Panc1 (cell line): ENCODE measurements around the gene TRO. TPM values are rescaled to one million over a fixed set of nuclear protein-coding genes. Genes with fewer than 3 reads are reported as not detected.

Experiments
- ATAC-seq: fragments of 200-7000 bp; cut with Tn5 transposase; 2 replicates; pipeline ENCODE4 v1.9.1; 2020; ENCODE audit warnings: mild to moderate bottlenecking, moderate library complexity
- BruUV-seq: library from RNA; stranded (reverse); fragments of 400-500 nt; replicated peaks from 2 replicates; lab custom pipeline; 2021; lab: Mats Ljungman, UMichigan
- CTCF ChIA-PET: fragments of 300-600 bp; sonication (Branson Sonifier 250); formaldehyde crosslinking; loops from one replicate; lab custom pipeline; 2022; ENCODE audit warnings: antibody characterized with exemption; lab: Charles Lee
- POLR2A ChIA-PET: fragments of 300-600 bp; sonication (Branson Sonifier 250); formaldehyde crosslinking; loops from one replicate; lab custom pipeline; 2022; ENCODE audit warnings: antibody characterized with exemption; lab: Charles Lee
- DNase-seq: peaks from one replicate; pipeline ENCODE4 v3.0.0-alpha.2; 2010; ENCODE audit warnings: low read depth, low spot score
- H3K27ac ChIP-seq: 2 replicates; pipeline ENCODE4 v1.5.1; 2011; ENCODE audit warnings: mild to moderate bottlenecking, low read length, inconsistent platforms
- H3K27me3 ChIP-seq: fragments of 200-500 bp; sonication (Bioruptor generic); 2 replicates; pipeline ENCODE4 v1.6.0; 2014; ENCODE audit warnings: low read length, inconsistent platforms; ENCODE audit not compliant: control insufficient read depth, insufficient read depth
- H3K36me3 ChIP-seq: fragments of 200-500 bp; sonication (Bioruptor generic); 2 replicates; pipeline ENCODE4 v1.5.1; 2014; ENCODE audit warnings: inconsistent platforms, mild to moderate bottlenecking, low read length, moderate library complexity; ENCODE audit not compliant: control insufficient read depth, insufficient read depth
- H3K4me1 ChIP-seq: 2 replicates; pipeline ENCODE4 v1.5.1; 2011; ENCODE audit warnings: inconsistent platforms, mild to moderate bottlenecking, low read length, moderate library complexity; ENCODE audit not compliant: control insufficient read depth, insufficient read depth
- H3K4me3 ChIP-seq, 2 experiments: 2 replicates each; pipeline ENCODE4 v1.5.1; 2011 to 2012; ENCODE audit warnings: low read depth in 2 of 2, low read length in 2 of 2, mild to moderate bottlenecking in 2 of 2, inconsistent platforms in 1 of 2, moderate library complexity in 1 of 2
- H3K9me3 ChIP-seq: fragments of 200-500 bp; sonication (Bioruptor generic); 2 replicates; pipeline ENCODE4 v1.5.1; 2014; ENCODE audit warnings: low read depth, mild to moderate bottlenecking, inconsistent platforms, low read length, moderate library complexity; ENCODE audit not compliant: control insufficient read depth, insufficient read depth
- POLR2AphosphoS5 ChIP-seq: IDR thresholded peaks from 2 replicates; pipeline ENCODE4 v1.6.1; 2012; ENCODE audit warnings: mild to moderate bottlenecking, low read depth, low read length, moderate library complexity
- REST ChIP-seq, 2 experiments: IDR thresholded peaks; 2 replicates each; pipeline ENCODE4 v1.6.1; 2011 to 2012; ENCODE audit warnings: low read depth in 2 of 2, control low read depth in 1 of 2, low read length in 1 of 2, mild to moderate bottlenecking in 1 of 2, moderate library complexity in 1 of 2; ENCODE audit not compliant: insufficient read depth in 1 of 2
- SIN3A ChIP-seq: IDR thresholded peaks from 2 replicates; pipeline ENCODE4 v1.6.1; 2012; ENCODE audit warnings: low read depth, mild to moderate bottlenecking, low read length, moderate library complexity, borderline replicate concordance; ENCODE audit not compliant: insufficient read depth
- TCF7L2 ChIP-seq: IDR thresholded peaks from 2 replicates; pipeline ENCODE4 v1.6.1; 2011; ENCODE audit warnings: mild to moderate bottlenecking, low read depth, low read length, inconsistent platforms
- in situ Hi-C: cut with HindIII; loops from 2 replicates; pipeline ENCODE4 v1.10.0; 2016; ENCODE audit warnings: low sequenced_read_pairs, low pct_unique_long_range_greater_than_20kb
- intact Hi-C: fragments of 100-400 bp; cut with micrococcal nuclease; formaldehyde crosslinking; loops from one replicate; pipeline ENCODE4 v1.10.0; 2022; ENCODE audit not compliant: unreplicated experiment
- total RNA-seq: library from RNA; stranded (reverse); gene quantifications from one replicate; pipeline ENCODE4 v1.2.1, GENCODE V29; 2021; ENCODE audit not compliant: unreplicated experiment
- TF ChIP-seq, protein P1 (sequence below): fragments of 450-650 bp; IDR thresholded peaks from 2 replicates; pipeline ENCODE4 v1.5.1; 2017; ENCODE audit warnings: mild to moderate bottlenecking

TRO gene
- total RNA-seq, 1 experiment from 2014 or later, result 2.4 TPM

DNA sequence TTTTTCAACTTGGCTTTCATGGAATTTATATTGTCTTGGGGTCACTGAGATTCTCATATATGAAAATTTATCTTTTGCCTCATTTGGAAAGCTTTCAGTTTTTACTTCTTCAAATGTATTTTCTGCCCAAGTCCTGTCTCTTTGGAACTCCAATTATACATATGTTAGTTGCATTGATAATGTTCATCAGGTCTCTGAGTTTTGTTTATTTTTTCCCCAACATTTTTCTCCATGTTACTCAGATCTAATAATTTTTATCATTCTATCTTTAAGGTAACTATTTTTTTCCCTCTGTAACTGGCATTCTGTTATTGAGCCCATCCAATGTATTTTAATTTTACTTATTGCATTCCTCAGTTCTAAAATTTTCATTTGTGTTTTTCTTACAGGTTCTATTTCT, 10.7 kb upstream of the TRO start:
- no peaks in the 10 kb centered on the region for H3K27me3 ChIP-seq
- H3K9me3 ChIP-seq, result no peaks in the 10 kb centered on the region
- no peak for DNase-seq
- ChIA-PET CTCF (no interaction called here), POLR2A (no interaction called here)
- in situ Hi-C loops (no loop called here), intact Hi-C loops (no loop called here)
- H3K27ac ChIP-seq, result no peak overlapping the region
- no peaks in the 10 kb centered on the region for H3K4me1 ChIP-seq
- no peak for ATAC-seq
- TF ChIP-seq, protein P1, sequence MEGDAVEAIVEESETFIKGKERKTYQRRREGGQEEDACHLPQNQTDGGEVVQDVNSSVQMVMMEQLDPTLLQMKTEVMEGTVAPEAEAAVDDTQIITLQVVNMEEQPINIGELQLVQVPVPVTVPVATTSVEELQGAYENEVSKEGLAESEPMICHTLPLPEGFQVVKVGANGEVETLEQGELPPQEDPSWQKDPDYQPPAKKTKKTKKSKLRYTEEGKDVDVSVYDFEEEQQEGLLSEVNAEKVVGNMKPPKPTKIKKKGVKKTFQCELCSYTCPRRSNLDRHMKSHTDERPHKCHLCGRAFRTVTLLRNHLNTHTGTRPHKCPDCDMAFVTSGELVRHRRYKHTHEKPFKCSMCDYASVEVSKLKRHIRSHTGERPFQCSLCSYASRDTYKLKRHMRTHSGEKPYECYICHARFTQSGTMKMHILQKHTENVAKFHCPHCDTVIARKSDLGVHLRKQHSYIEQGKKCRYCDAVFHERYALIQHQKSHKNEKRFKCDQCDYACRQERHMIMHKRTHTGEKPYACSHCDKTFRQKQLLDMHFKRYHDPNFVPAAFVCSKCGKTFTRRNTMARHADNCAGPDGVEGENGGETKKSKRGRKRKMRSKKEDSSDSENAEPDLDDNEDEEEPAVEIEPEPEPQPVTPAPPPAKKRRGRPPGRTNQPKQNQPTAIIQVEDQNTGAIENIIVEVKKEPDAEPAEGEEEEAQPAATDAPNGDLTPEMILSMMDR, result no peak
- TF ChIP-seq TCF7L2 (no peak), POLR2AphosphoS5 (no peak)
- H3K36me3 ChIP-seq, result no peaks in the 10 kb centered on the region
- BruUV-seq, result no TSS peak
- no peak overlapping the region for H3K4me3 ChIP-seq

DNA sequence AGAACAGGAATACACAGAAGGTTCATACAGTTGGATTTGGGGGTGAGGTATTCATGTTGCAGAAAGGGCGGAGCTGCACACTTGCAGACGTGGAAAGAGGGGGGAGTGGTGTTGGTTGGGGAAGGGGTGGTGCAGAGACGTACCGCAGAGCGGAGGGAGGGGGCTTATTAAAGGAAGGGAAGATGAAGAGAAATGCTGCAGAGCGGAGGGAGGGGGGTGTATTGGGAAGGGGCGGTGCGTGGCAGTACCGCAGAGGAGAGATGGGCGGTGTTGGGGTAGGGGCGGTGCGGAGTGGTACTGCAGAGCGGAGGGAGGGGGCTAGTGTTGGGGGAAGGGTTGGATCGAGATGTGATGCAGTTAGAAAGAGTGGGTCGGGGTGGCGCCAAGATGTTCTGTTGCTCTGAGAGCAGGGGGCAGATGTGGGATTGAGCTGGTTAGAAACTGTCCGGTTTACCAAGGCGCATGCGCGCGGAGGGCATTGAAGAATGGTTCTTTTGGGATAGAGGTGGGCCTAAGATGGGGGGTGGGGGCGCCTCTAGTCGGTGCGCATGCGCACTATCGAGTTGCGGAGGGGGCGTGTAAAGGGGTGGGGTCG, 900 bp downstream of the TRO start:
- POLR2A ChIA-PET, result no interaction called here
- in situ Hi-C loops (no loop called here), intact Hi-C loops (no loop called here)
- Histone ChIP-seq H3K4me1 (no peaks in the 10 kb centered on the region; the same call in 1 of the 2 replicates), H3K27me3 (peaks cover 2% of the 10 kb centered on the region; the same call in 1 of the 2 replicates), H3K36me3 (no peaks in the 10 kb centered on the region), H3K9me3 (no peaks in the 10 kb centered on the region), H3K4me3 (peak overlapping the region; percentile 42 to 52), H3K27ac (no peak overlapping the region)
- CTCF ChIA-PET, result no interaction called here
- ATAC-seq (0 out of 2 replicates have a peak, but pooled peaks have one; percentile 42), DNase-seq (no peak)
- BruUV-seq, result no TSS peak
- TF ChIP-seq POLR2AphosphoS5 (no peak), REST (IDR thresholded peaks at IDR 0.05; ENCODE audit: insufficient read depth in 1 of 2, low read depth in 2 of 2, low read length in 1 of 2) (no peak), SIN3A (no peak), TCF7L2 (no peak)
- TF ChIP-seq, protein P1, result no peak
